DMS79 (cell line): ENCODE data around the gene EEF1A1.
"Not testable (repeated sequence)": the region's sequence is repeated elsewhere in the genome, so short reads cannot be mapped to it uniquely, and the experiment has no call there.

Experiments
- DNase-seq: peaks from one replicate; lab custom pipeline; 2025; lab: John Stamatoyannopoulos, UW

EEF1A1 gene

DNA sequence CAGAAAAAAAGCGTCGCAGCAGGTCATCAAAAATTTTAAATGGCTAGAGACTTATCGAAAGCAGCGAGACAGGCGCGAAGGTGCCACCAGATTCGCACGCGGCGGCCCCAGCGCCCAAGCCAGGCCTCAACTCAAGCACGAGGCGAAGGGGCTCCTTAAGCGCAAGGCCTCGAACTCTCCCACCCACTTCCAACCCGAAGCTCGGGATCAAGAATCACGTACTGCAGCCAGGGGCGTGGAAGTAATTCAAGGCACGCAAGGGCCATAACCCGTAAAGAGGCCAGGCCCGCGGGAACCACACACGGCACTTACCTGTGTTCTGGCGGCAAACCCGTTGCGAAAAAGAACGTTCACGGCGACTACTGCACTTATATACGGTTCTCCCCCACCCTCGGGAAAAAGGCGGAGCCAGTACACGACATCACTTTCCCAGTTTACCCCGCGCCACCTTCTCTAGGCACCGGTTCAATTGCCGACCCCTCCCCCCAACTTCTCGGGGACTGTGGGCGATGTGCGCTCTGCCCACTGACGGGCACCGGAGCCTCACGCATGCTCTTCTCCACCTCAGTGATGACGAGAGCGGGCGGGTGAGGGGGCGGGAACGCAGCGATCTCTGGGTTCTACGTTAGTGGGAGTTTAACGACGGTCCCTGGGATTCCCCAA, at the start of gene EEF1A1:
Gene EEF1A1 (minus strand): TSS at position 345 of the 663 bp plus-strand sequence. CDS start 1,006 bp downstream, outside the sequence.
- peak; percentile 98 for DNase-seq

DNA sequence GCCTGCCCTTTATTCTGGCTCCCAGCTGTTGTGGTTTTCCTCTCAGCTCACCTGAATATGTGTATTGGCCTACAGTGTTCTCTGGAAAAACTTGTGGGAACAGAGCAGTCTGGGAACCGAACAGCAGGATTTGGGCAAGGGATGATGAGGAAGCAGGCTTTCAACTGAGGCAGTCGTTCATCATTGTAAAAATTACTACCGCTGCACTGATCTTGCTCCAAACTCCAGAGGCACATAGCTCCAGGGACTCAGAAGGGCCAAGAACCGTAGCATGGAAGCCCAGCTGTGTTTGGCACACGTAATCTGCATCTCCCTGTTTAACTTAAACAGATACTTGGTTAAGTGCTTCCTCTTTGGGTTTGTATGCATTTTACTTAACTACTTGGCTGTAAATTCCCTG, 48.3 kb upstream of the EEF1A1 start:
- DNase-seq = no peak

- DNase-seq = no peak
Observed at GRCh38 chr6:73566954-73567591, 46.2 kb upstream of the EEF1A1 start.

DNA sequence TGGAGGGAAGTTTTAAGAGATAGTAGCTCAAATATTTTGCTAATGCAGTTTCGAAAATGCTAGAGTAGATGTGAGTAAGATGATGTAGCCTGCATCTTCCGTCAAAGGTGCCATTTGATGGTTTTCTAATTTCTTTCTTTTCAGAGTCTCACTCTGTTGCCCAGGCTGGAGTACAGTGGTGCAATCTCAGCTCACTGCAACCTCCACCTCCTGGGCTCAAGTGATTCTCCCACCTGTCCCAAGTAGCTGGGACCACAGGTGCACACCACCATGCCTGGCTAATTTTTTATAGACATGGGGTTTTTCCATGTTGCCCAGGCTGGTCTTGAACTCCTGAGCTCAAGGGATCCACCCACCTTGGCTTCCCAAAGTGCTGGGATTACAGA, 45.6 kb upstream of the EEF1A1 start:
- not testable (repeated sequence) for DNase-seq

DNA sequence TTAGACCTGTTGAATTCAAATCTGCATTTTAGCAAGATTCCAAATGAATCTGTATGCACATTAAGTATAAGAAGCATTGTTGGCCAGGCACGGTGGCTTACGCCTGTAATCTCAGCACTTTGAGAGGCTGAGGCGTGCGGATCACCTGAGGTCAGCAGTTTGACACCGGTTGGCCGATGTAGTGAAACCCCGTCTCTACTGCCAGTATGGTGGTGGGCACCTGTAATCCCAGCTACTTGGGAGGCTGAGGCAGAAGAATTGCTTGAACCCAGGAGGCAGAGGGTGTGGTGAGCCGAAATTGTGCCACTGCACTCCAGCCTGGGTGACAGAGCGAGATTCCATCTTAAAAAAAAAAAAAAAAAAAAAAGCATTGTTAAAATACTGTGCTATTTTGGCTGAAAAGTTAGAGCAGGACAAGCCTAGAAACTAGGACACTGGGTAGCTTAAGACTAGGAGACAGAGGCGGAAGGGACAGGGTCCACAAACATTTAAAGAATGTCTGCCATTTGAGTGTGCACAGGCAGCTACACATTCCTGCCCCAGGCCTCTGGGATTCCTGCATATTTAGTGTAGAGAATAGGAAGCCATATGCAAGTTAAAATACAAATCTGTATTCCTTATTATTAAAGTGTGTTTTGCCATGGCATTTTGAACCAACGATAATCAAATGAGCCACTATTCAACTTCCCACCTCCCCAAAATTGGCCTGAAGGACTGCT, 45.1 kb upstream of the EEF1A1 start:
- no peak for DNase-seq

GRCh38 chr6:73564578-73565345, 43.9 kb upstream of the EEF1A1 start:
- DNase-seq = no peak

DNA sequence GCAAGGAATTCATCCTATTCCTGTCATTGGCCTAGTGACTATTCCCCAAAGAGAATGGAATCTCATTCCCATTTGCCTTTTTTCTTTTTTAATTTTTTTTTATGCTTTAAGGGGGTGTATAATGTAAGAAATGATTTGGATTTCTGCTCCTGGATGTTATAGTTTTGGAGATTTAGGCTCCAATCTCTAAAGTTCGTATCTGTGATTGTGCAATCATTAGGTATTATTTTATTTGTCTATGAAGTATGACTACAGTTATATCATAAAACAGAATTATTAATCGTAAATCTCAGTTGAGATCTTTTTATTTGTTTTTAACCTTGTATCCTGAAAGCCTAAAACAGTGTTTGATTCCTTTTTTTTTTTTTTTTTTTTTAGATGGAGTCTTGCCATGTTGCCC, 41.7 kb upstream of the EEF1A1 start:
- DNase-seq = no peak

- DNase-seq = no peak
Observed at GRCh38 chr6:73560853-73561407, 40.1 kb upstream of the EEF1A1 start.

DNA sequence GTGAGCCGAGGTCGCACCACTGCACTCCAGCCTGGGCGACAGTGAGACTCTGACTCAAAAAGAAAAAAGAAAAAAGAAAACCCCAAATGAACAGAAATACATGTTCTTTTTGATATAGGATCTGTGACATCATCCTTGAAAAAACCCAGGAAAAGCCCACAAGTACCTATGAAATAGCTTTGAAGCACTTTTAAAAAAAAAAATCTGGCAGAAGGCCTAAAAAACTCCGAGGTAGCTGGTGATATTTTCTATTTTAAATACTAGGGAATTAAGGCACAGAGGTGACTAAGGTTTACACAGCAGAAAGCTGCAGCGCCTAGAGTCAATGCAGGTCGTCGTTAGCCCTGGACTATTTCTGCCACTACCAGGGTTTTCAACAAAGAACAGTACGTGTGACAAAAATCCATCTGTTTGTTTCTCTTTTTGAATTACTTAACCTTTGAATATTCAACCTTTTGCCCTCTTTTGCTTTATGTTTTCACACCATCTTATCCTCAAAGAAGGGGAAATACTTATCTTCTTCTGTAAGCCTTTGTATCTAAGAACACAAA, 39.4 kb upstream of the EEF1A1 start:
- no peak for DNase-seq

GRCh38 chr6:73559399-73559794, 38.6 kb upstream of the EEF1A1 start:
- DNase-seq = not testable (repeated sequence)

DNA sequence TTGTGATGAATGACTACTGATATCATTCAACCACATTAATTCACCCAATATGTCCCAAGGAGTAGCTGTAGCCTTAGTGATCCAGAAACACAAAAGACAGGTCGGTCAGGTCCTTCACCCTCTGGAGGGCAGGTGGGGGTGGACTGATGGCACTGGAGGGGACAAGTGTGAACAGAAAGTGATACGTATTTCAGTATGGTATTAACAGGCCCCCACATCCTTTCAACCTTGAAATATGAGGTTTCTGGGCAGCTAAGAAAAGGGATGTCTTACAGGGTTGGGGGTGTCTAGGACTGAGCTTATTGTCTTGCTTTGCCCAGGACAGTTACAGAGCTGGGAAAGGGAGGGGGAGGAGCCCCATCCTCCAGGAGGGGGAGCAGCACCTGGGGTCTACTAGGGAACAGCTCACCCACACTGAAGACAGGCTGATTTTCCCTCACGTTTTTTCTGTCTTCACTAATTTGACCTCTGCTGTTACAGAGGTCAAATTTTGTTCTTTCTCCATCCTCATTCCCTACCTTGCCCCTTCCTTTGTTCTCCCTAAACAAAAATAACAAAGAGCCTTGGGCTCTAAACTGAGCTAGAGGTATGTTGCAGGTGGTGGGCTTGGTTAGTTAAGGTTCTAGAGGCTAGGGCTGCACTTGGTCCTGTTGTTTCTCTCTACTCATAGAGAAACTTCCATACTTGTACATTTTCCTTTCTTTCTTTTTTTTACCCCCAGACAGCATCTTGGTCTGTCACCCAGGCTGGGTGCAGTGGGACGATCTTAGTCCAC, 38.0 kb upstream of the EEF1A1 start:
- DNase-seq = no peak

DNA sequence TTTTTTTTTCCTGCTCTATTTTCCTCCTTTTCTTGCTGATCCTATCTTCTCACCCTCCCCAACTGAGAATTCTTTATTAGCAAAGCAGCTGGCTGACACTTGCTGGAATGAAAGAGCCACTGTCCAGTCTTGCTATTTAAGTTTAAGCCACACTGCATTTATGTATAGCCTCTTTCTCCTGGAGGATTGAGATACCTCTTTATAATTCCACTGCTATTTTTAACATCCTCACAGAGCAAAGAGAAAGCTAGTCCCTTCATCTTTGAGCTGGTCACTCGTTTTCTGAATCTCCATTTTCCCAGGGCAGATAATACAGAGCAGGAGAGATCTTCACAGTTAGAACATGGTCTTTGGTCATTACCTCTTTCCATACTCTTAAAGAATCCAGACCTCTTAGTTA, 36.0 kb upstream of the EEF1A1 start:
- DNase-seq = no peak

GRCh38 chr6:73555380-73555949, 34.6 kb upstream of the EEF1A1 start:
- DNase-seq = not testable (repeated sequence)

DNA sequence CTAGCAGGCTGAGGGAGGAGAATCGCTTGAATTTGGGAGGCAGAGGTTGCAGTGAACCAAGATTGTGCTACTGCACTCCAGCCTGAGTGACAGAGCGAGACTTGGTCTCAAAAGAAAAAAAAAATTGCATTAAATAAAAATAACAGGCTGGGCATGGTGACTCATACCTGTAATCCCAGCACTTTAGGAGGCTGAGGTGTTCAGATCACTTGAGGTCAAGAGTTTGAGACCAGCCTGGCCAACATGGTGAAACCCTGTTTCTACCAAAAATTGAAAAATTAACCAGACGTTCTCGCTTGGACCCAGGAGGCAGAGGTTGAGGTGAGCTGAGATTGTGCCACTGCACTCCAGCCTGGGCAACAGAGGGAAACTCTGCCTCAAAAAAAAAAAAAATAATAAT, 30.3 kb upstream of the EEF1A1 start:
- DNase-seq = not testable (repeated sequence)

DNA sequence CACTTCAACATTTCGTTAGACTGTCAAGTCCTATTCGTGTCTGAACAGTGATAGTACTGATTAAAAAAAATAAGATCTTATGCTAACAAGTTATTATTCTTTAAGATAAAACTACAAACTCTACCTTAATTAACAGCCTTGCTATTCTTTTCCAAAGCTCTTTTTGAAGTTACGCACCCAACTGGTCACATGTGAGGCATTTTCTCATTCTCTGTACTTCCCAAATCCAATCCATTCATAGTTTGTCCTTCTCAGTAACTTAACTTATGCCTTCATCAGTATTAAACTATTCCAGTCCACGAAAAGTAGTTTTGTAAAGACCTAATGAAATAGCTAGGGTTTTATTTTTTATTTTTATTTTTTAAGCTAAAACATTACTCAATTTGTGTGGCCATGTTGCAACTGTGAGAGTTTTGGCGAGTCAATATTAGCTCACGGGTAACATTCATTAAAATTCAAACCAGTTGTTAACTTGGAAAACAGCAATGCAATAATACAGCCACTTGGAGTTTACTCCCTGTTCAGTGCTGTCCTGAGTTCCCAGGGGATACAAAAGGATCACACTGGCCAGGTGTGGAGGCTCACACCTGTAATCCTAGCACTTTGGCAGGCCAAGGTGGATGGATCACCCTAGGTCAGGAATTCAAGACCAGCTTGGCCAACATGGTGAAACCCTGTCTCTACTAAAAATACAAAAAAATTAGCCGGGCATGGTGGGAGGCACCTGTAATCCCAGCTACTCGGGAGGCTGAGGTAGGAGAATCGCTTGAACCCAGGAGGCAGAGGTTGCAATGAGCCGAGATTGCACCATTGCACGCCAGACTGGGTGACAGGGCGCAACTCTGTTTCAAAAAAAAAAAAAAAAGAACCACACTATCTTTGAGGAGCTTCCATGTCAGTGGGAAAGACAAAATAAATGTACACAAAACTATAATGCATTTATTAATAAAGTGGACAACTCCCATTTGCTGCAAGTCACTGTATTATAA, 27.9 kb upstream of the EEF1A1 start:
- DNase-seq = no peak

GRCh38 chr6:73547036-73547435, 26.2 kb upstream of the EEF1A1 start:
- DNase-seq = no peak

GRCh38 chr6:73542891-73543290, 22.1 kb upstream of the EEF1A1 start:
- no peak for DNase-seq

DNA sequence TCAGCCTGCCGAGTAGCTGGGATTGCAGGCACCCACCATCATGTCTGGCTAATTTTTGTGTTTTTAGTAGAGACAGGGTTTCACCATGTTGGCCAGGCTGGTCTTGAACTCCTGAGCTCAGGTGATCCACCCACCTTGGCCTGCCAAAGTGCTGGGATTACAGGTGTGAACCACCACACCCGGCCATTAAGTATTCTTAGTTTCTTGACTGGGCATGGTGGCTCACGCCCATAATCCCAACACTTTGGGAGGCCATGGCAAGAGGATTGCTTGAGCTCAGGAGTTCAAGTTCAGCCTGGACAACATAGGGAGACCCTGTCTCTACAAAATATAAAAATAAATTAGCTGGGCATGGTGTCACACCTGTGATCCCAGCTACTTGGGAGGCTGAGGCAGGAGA, 21.6 kb upstream of the EEF1A1 start:
- not testable (repeated sequence) for DNase-seq

DNA sequence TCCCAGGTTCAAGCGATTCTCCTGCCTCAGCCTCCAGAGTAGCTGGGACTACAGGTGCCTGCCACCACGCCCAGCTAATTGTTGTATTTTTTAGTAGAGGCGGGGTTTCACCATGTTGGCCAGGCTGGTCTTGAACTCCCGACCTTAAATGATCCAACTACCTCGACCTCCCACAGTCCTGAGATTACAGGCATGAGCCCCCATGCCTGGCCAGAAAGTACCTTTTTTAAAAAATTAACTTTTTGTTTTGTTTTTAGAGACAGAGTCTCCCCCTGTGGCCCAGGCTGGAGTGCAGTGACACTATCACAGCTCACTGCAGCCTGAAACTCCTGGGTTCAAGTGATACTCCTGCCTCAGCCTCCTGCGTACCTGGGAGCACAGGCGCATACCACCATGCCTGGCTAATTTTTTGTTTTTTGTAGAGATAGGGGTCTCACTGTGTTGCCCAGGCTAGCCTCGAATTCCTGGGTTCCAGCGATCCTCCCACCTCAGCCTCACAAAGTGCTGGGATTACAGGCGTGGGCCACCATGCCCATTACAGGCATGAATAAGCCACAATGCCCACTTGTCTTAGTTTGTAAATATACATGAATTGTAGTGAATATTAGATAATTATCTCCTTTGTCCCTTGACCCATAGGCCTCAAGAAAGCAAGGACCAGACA, 17.4 kb upstream of the EEF1A1 start:
- DNase-seq = no peak
